Naive B cell (primary cell): ENCODE results near the gene TAF12. TPM values are rescaled to one million over a fixed set of nuclear protein-coding genes. Genes with fewer than 3 reads are reported as not detected.
"Not testable (repeated sequence)": the region's sequence is repeated elsewhere in the genome, so short reads cannot be mapped to it uniquely, and the experiment has no call there.

Source experiments
- ATAC-seq, 2 donors: fragments of 150-1000 bp; cut with Tn5 transposase; 2 replicates each; pipeline ENCODE4 v1.10.0; 2021; ENCODE audit warnings: low read depth in 2 of 2, mild to moderate bottlenecking in 2 of 2, moderate library complexity in 2 of 2
- DNase-seq: peaks from one replicate; pipeline ENCODE4 v3.0.0; 2022
- H3K27ac Mint-ChIP-seq, 6 donors: one replicate each; pipeline ENCODE4 v1.8.0; 2020 to 2022; ENCODE audit warnings: mild to moderate bottlenecking in 6 of 6, mixed read lengths in 6 of 6, moderate library complexity in 5 of 6, inconsistent platforms in 2 of 6
- H3K27me3 Mint-ChIP-seq, 3 donors: one replicate each; pipeline ENCODE4 v1.8.0; 2021 to 2022; ENCODE audit warnings: mixed read lengths in 3 of 3, mild to moderate bottlenecking in 1 of 3
- H3K36me3 Mint-ChIP-seq, 2 donors: one replicate each; pipeline ENCODE4 v1.8.0; 2020 to 2022; ENCODE audit warnings: mixed read lengths in 2 of 2, inconsistent platforms in 1 of 2, mild to moderate bottlenecking in 1 of 2
- H3K4me1 Mint-ChIP-seq, 3 donors: one replicate each; pipeline ENCODE4 v1.8.0; 2020 to 2022; ENCODE audit warnings: mixed read lengths in 3 of 3, inconsistent platforms in 1 of 3, mild to moderate bottlenecking in 1 of 3, moderate library complexity in 1 of 3
- H3K4me3 Mint-ChIP-seq, 8 donors: one replicate each; pipeline ENCODE4 v1.8.0; 2020 to 2022; ENCODE audit warnings: mild to moderate bottlenecking in 8 of 8, mixed read lengths in 8 of 8, moderate library complexity in 8 of 8, inconsistent platforms in 2 of 8
- H3K9me3 Mint-ChIP-seq, 7 donors: one replicate each; pipeline ENCODE4 v1.8.0; 2020 to 2022; ENCODE audit warnings: mixed read lengths in 7 of 7, mild to moderate bottlenecking in 5 of 7, inconsistent platforms in 2 of 7, moderate library complexity in 1 of 7
- polyA plus RNA-seq, 6 donors: library from polyadenylated mRNA; unstranded; fragments of 300-500 nt; fragmentation: Illumina TruSeq; gene quantifications; one replicate each; pipeline ENCODE4 v1.2.3, GENCODE V29; 2021; ENCODE audit warnings: low read depth in 6 of 6

TAF12 gene, protein sequence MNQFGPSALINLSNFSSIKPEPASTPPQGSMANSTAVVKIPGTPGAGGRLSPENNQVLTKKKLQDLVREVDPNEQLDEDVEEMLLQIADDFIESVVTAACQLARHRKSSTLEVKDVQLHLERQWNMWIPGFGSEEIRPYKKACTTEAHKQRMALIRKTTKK
- 10 to 100 TPM; 32.3 to 50.4 (median 47.6) TPM for polyA plus RNA-seq

DNA sequence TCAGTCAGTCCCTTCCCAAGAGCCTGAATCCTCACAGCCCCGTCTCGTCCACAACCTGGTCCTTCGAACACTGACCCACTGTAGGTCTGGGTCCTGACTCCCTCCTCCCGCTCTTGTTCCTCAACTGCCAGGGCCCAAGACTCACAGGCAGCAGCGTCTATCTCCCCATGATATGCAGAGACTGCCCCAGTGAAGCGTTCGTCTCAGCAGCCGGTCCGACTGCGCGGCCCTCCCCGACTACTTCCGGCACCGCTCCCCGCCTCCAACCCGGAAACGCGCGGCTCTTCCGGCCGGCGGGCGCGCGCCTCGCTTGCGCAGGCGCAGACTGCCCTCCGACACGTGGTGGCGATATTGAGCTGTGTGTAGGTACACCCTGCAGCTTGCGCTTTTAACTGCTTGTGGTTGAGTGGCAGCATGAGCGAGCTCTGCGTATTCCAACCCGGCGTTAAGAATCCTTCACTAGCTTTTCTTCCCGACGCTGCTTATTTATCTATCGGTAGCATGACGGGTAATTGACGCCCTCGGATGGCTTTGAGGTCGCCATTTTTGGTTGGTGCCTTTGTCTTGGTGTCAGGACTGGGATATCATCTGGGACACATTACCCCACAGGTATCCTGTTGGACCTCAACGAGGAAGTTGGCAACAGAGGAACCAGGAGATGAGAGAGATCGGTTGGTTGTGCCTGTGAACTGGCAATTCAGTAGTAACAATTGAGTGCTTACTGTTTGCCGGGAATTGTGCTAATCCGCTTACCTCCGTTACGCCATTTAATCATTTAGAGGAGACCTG is at the start of gene TAF12:
Gene TAF12 (minus strand): TSS at position 221 of the 789 bp plus-strand sequence. CDS start 20,986 bp downstream, outside the sequence.
- Mint-ChIP-seq H3K9me3 (no peaks in the 10 kb centered on the region), H3K36me3 (no peaks in the 10 kb centered on the region), H3K27ac (peak within 1 kb of the TSS; percentile 97 to 100 (median 99)), H3K4me3 (peak within 1 kb of the TSS; percentile 93 to 100 (median 98)), H3K4me1 (peaks cover 31 to 61% (median 41%) of the 10 kb centered on the region in 3 donors), H3K27me3 (no peaks in the 10 kb centered on the region)
- DNase-seq (peak; percentile 86), ATAC-seq (peak; percentile 78 to 81)

DNA sequence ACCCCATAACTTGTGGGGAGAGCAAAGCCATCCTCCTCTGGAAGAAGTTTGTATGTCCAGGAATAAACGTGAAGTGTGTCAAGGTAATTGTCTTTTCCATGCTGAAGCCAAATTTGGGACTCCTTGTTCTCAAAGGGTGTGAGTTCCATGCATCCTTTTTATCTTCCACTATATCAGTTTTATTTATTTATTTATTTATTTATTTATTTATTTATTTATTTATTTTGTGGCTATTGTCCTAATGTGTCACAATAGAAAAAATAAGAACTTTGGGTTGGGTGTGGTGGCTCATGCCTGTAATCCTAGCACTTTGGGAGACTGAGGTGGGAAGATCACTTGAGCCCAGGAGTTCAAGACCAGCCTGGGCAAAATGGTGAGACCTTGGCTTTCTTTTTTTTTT is 48.8 kb upstream of the TAF12 start:
- not testable (repeated sequence) for DNase-seq, H3K27ac Mint-ChIP-seq, H3K27me3 Mint-ChIP-seq, H3K4me1 Mint-ChIP-seq, H3K4me3 Mint-ChIP-seq, ATAC-seq, H3K9me3 Mint-ChIP-seq
- H3K36me3 Mint-ChIP-seq = peaks cover 17 to 20% of the 10 kb centered on the region in 2 donors

DNA sequence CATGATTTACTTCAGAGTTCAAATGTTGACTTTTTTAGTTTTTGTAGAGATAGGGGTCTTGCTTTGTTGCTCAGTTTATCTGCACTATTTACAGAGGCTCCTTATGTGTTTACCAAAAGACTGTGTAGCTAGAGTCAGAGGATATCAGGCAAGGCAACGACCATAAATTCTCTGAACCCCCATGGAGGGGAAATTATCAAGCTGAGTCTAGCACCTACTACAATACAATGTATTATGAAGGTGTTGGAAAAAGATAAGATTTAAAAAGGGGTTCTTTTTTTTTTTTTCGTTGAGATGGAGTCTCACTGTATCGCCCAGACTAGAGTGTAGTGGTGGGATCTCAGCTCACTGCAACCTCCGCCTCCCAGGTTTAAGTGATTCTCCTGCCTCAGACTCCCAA is 42.1 kb upstream of the TAF12 start:
- no peaks in the 10 kb centered on the region for H3K27me3 Mint-ChIP-seq
- H3K4me1 Mint-ChIP-seq = peaks cover 0 to 11% (median 8%) of the 10 kb centered on the region in 3 donors
- H3K27ac Mint-ChIP-seq = no peak overlapping the region
- no peak for ATAC-seq
- H3K9me3 Mint-ChIP-seq = no peaks in the 10 kb centered on the region
- H3K4me3 Mint-ChIP-seq = no peak overlapping the region
- DNase-seq = no peak
- peaks cover 9 to 17% of the 10 kb centered on the region in 2 donors for H3K36me3 Mint-ChIP-seq

DNA sequence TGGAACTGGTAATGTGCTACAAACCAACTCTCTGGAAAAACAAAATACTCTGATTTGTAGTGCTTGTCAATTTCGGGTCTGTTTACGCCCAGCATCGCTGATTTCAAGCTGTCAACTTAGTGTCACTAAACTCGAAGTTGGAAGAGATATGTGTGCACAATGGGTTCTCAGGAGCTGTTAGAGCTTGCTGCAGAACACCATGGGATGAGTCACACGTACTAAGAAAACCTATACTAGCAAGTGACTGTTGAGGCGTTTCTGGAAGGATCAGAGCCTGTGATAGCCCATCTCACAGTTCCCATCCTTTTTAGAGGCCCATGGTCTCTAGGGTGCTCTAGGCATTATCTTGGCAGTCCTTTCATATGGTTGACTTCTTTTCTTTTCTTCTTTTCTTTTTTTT is 40.0 kb upstream of the TAF12 start:
- DNase-seq (no peak), ATAC-seq (no peak)
- no peak overlapping the region for H3K27ac Mint-ChIP-seq
- peaks cover 0 to 15% (median 8%) of the 10 kb centered on the region in 3 donors for H3K4me1 Mint-ChIP-seq
- peaks cover 7 to 12% of the 10 kb centered on the region in 2 donors for H3K36me3 Mint-ChIP-seq
- peak overlapping the region in 1 of 8 donors; percentile 16 for H3K4me3 Mint-ChIP-seq
- no peaks in the 10 kb centered on the region for H3K27me3 Mint-ChIP-seq
- H3K9me3 Mint-ChIP-seq = no peaks in the 10 kb centered on the region

DNA sequence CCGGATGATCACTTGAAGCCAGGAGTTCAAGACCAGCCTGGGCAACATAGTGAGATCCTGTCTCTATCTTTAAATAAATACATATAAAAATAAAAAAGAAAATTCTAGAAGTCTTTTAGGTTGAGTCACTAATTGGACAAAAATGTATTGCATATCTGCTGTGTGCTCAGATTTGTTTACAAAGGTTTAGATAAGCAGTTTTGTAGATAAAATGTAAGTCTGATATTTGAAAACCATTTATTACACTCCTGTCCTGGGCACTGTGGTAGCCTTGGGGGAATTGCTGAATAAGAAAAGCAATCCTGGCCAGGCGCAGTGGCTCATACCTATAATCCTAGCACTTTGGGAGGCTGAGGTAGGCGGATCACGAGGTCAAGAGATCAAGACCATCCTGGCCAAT is 37.3 kb upstream of the TAF12 start:
- H3K4me1 Mint-ChIP-seq = peaks cover 4 to 5% (median 5%) of the 10 kb centered on the region in 3 donors
- H3K27ac Mint-ChIP-seq = no peak overlapping the region
- H3K27me3 Mint-ChIP-seq = no peaks in the 10 kb centered on the region
- ATAC-seq (no peak), DNase-seq (no peak)
- H3K9me3 Mint-ChIP-seq = no peaks in the 10 kb centered on the region
- H3K4me3 Mint-ChIP-seq = no peak overlapping the region
- H3K36me3 Mint-ChIP-seq = peaks cover 0 to 7% of the 10 kb centered on the region in 2 donors

DNA sequence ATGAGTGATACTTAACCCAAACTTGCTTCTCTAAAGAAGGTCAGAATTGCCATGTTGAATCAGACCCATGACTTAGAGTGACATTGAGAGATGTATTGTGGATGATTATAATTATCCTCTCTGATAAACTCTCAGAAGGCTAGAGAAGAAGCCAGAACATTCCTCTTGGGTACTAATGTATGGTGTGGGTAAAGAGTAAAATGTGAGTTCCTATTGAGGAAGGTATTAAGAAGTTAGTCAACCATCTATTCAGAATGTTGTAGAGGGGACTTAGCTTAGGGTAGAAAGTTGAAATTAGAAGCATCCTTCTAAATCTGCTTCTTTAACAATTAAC is 33.0 kb upstream of the TAF12 start:
- no peaks in the 10 kb centered on the region for H3K36me3 Mint-ChIP-seq
- no peak overlapping the region for H3K27ac Mint-ChIP-seq
- peaks cover 5 to 11% (median 6%) of the 10 kb centered on the region in 3 donors for H3K4me1 Mint-ChIP-seq
- no peaks in the 10 kb centered on the region for H3K9me3 Mint-ChIP-seq
- no peaks in the 10 kb centered on the region for H3K27me3 Mint-ChIP-seq
- ATAC-seq (no peak), DNase-seq (no peak)
- H3K4me3 Mint-ChIP-seq = no peak overlapping the region

DNA sequence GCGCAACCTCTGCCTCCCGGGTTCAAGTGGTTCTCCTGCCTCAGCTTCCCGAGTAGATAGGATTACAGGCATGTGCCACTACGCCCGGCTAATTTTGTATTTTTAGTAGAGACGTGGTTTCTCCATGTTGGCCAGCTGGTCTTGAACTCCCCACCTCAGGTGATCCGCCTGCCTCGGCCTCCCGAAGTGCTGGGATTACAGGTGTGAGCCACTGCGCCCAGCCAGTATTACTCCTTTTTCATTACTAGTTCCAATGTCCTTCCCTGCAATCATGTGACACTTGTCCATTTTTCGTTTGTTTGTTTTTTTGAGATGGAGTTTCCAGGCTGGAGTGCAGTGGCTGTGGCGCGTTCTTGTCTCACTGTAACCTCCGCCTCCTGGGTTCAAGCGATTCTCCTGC is 30.1 kb upstream of the TAF12 start:
- not testable (repeated sequence) for ATAC-seq

DNA sequence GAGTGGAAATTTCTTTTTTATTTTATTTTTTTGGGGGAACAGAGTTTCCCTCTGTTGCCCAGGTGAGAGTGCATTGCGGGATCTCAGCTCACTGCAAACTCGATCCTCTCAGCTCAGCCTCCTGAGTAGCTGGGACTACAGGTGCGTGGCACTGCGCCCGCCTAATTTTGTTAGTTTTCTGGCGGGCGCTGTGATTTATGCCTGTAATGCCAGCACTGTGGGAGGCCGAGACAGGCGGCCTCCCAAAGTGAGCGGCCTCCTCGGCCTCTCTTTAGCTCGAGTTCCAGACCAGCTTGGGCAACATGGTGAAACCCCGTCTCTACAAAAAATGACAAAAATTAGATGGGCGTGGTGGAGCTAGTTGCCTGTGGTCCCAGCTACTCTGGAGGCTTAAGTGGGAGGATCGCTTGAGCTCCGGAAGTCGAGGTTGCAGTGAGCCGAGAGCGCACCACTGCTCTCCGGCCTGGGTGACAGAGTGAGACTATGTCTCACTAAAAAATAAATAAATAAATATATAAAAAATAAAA is 28.4 kb upstream of the TAF12 start:
- Mint-ChIP-seq H3K36me3 (no peaks in the 10 kb centered on the region), H3K4me1 (peaks cover 10 to 26% (median 15%) of the 10 kb centered on the region in 3 donors), H3K27ac (no peak overlapping the region), H3K27me3 (no peaks in the 10 kb centered on the region), H3K4me3 (peak overlapping the region in 2 of 8 donors; percentile 69 to 97), H3K9me3 (no peaks in the 10 kb centered on the region)
- DNase-seq (no peak), ATAC-seq (no peak)

More for the DNA sequence above, 30.1 kb upstream of the TAF12 start:
- H3K9me3 Mint-ChIP-seq, DNase-seq, H3K27me3 Mint-ChIP-seq, H3K36me3 Mint-ChIP-seq: not testable (repeated sequence)
- peak overlapping the region in 1 of 6 donors; percentile 67 for H3K27ac Mint-ChIP-seq
- H3K4me3 Mint-ChIP-seq = peak overlapping the region in 2 of 8 donors; percentile 22 to 57
- H3K4me1 Mint-ChIP-seq = peaks cover 10 to 20% (median 15%) of the 10 kb centered on the region in 3 donors

DNA sequence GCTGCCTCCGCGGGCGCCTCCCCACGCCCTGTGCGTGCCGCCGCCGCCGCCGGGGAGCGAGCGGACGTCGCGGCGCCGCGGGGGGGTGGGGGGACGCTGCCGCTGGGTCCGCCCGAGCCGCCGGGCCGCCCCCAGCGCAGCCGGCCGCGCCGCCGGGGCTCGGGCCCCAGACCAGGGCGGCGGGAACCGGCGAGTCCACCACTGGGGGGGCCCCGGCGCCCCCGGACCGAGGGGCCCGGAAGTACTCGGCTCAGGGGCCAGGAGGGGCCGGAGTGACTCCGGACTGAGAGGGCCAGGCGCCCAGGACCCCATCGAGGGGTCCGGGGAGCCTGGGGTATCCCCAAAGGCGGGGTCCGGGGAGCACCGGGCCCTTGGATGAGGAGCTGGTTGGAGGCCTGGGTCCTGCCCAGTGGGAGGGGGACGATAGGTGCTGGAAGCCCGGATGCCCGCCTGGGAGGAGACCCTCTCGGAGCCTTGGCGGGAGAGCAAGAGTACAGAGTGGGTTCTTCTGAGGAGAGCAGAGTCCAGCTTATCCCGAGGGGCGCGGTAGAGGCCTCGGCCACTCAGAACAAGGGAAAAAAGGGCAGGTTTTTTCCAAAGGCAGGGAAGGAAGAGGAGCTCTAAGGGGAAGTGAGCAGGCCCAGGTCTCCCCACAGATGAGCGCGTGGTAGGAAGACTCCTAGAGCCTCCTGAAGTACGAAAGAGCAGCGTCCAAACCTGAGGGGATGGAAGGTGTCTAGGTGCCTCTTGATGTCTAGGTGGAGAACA is 26.3 kb upstream of the TAF12 start:
- peak; percentile 70 for DNase-seq
- peak overlapping the region; percentile 89 to 100 (median 96) for H3K4me3 Mint-ChIP-seq
- peaks cover 6 to 29% (median 11%) of the 10 kb centered on the region in 3 donors for H3K4me1 Mint-ChIP-seq
- no peaks in the 10 kb centered on the region for H3K27me3 Mint-ChIP-seq
- peak overlapping the region; percentile 87 to 100 (median 98) for H3K27ac Mint-ChIP-seq
- H3K9me3 Mint-ChIP-seq = no peaks in the 10 kb centered on the region
- peak; percentile 72 to 74 for ATAC-seq
- H3K36me3 Mint-ChIP-seq = no peaks in the 10 kb centered on the region

DNA sequence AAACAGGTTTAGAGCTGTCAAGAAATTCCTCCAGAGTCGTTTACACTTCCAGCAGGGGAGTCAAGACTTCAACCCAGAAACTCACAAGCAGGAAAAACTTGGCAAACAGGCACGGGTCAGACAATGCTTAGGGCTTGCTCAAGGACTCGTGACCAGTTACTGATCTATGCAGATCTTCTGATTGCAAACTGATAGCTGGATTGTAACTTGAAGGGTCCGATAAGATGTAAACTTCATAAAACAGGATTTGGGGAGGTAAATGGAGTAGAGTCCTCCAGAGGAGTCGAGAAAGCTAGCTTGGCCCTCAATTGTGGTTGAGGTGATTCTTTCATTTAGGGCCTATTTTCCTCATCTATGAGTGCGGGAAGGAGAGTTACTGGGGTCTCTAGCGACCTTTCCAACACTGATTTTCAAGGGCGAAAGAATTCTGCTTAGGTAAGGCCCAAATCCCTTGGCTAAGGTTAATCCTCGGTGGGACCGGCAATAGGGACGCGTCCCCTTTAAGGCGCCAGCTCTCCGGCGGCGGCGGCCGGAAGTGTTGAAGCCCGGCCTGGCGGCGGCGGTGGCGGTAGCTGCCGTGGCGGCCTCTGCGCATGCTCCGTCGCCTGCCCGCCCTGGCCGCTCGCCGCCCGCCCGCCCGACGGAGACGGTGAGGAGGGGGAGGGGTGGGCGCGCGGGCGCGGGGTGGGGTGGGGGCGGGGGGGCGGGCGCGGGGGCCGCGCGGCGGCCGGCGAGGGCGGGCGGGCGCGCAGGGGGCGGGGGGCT is 25.5 kb upstream of the TAF12 start, which contains the start of gene GMEB1:
Gene GMEB1 (plus strand): TSS at position 594 of the 765 bp plus-strand sequence. CDS start 14,829 bp downstream, outside the sequence.
- H3K9me3 Mint-ChIP-seq = no peaks in the 10 kb centered on the region
- peak within 1 kb of the TSS; percentile 89 to 100 (median 96) for H3K4me3 Mint-ChIP-seq
- DNase-seq = peak; percentile 84

DNA sequence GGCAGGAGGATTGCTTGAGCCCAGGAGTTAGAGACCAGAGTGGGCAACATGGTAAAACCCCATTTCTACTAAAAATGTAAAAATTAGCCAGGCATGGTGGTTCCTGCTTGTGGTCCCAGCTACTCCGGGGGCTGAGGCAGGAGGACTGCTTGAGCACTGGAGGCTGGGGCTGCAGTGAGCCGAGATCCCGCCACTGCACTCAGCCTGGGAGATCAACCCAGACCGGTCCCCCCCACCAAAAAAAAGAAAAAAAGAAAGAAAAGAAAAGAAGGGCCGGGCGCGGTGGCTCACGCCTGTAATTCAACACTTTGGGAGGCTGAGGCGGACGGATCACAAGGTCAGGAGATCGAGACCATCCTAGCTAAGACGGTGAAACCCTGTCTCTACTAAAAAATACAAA is 23.9 kb upstream of the TAF12 start:
- peak overlapping the region in 4 of 6 donors; percentile 52 to 72 (median 58) for H3K27ac Mint-ChIP-seq
- no peaks in the 10 kb centered on the region for H3K27me3 Mint-ChIP-seq
- peaks cover 6 to 24% (median 11%) of the 10 kb centered on the region in 3 donors for H3K4me1 Mint-ChIP-seq
- H3K36me3 Mint-ChIP-seq = no peaks in the 10 kb centered on the region
- ATAC-seq = no peak
- H3K9me3 Mint-ChIP-seq = no peaks in the 10 kb centered on the region
- peak overlapping the region in 5 of 8 donors; percentile 28 to 81 (median 62) for H3K4me3 Mint-ChIP-seq
- DNase-seq = no peak

More for the DNA sequence above, 25.5 kb upstream of the TAF12 start, which contains the start of gene GMEB1:
- Mint-ChIP-seq H3K27me3 (no peaks in the 10 kb centered on the region), H3K36me3 (no peaks in the 10 kb centered on the region), H3K4me1 (peaks cover 6 to 29% (median 11%) of the 10 kb centered on the region in 3 donors), H3K27ac (peak within 1 kb of the TSS; percentile 93 to 100 (median 98))
- peak; percentile 72 to 75 for ATAC-seq

DNA sequence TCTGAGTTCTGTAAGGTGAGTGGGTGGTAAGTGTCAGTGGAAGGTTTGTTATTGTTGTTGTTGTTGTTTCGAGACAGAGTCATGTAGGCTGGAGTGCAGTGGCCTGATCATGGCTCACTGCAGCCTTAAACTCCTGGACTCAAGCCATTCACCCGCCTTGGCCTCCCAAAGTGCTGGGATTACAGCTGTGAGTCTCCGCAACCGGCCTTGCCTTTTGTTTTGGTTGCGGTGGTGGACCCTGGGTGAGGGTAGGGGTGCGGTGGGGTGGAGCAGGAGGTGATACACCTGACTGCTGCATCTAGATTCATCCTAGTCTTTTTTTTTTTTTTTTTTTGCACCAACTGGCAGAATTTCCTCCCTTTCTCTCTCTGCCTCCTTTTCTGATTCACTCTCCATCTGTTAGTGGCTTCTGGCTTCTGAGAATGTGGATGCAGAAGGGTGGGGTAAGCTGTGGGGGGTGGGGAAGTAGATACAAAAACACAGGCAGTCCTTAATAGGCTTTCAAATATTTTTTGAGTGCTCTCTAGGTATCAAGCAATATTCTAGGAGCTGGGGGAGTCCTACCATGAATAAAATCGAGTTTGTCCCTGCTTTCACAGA is 21.1 kb upstream of the TAF12 start:
- peak overlapping the region in 1 of 8 donors; percentile 81 for H3K4me3 Mint-ChIP-seq
- no peaks in the 10 kb centered on the region for H3K27me3 Mint-ChIP-seq
- no peaks in the 10 kb centered on the region for H3K36me3 Mint-ChIP-seq
- no peaks in the 10 kb centered on the region for H3K9me3 Mint-ChIP-seq
- H3K27ac Mint-ChIP-seq = peak overlapping the region in 1 of 6 donors; percentile 50
- peaks cover 0 to 15% (median 6%) of the 10 kb centered on the region in 3 donors for H3K4me1 Mint-ChIP-seq
- DNase-seq = no peak
- ATAC-seq = no peak
